Stimulated activated CD4-positive, alpha-beta T cell treated with anti-CD3 and anti-CD28 coated beads, TNF-alpha, amount 100 ng/mL, for 4 hours (primary cell): ENCODE measurements around the gene HAUS5.

ENCODE experiments used
- DNase-seq, 3 experiments: peaks; one replicate each; pipeline ENCODE4 v3.0.0-alpha.2; 2020; ENCODE audit warnings: low read depth in 3 of 3

HAUS5 gene

GRCh38 chr19:35608251-35608650, 4.3 kb upstream of the HAUS5 start:
- DNase-seq, result no peak

GRCh38 chr19:35609851-35610353, 2.6 kb upstream of the HAUS5 start:
- DNase-seq, result no peak

- no peak for DNase-seq
Measured at GRCh38 chr19:35612224-35612558, 344 bp upstream of the HAUS5 start.

- no peak for DNase-seq
Measured at GRCh38 chr19:35613574-35613973, 1.0 kb downstream of the HAUS5 start.

- DNase-seq, result no peak
Measured at GRCh38 chr19:35615036-35615435, 2.5 kb downstream of the HAUS5 start.

- DNase-seq, result no peak
Measured at GRCh38 chr19:35618857-35619256, 6.3 kb downstream of the HAUS5 start.

- DNase-seq, result no peak
Measured at GRCh38 chr19:35619290-35619923, 6.9 kb downstream of the HAUS5 start.

- DNase-seq, result no peak
Measured at GRCh38 chr19:35620001-35620400, 7.5 kb downstream of the HAUS5 start.

GRCh38 chr19:35621708-35622107, 9.2 kb downstream of the HAUS5 start:
- no peak for DNase-seq

- no peak for DNase-seq
Measured at GRCh38 chr19:35622750-35623149, 10.2 kb downstream of the HAUS5 start.

GRCh38 chr19:35623327-35624010, 10.9 kb downstream of the HAUS5 start:
- DNase-seq, result no peak

GRCh38 chr19:35628264-35628564, 15.7 kb downstream of the HAUS5 start:
- DNase-seq, result no peak

- DNase-seq, result peak; percentile 85 to 95 (median 94)
Measured at GRCh38 chr19:35628565-35629331, 16.2 kb downstream of the HAUS5 start, which contains the start of gene RBM42. TSS of gene RBM42 (plus strand) at chr19:35629036. CDS start at chr19:35629154, 118 bp downstream.

GRCh38 chr19:35629332-35629633, 16.7 kb downstream of the HAUS5 start:
- DNase-seq, result no peak

- no peak for DNase-seq
Measured at GRCh38 chr19:35633727-35634440, 21.3 kb downstream of the HAUS5 start.

- DNase-seq, result no peak
Measured at GRCh38 chr19:35636651-35637050, 24.1 kb downstream of the HAUS5 start.

GRCh38 chr19:35637165-35637564, 24.6 kb downstream of the HAUS5 start:
- no peak for DNase-seq

GRCh38 chr19:35639321-35639639, 26.7 kb downstream of the HAUS5 start:
- no peak for DNase-seq

- no peak for DNase-seq
Measured at GRCh38 chr19:35639863-35640262, 27.3 kb downstream of the HAUS5 start.

GRCh38 chr19:35641515-35642151, 29.1 kb downstream of the HAUS5 start, which contains the start of gene ETV2:
TSS of gene ETV2 (plus strand) at chr19:35641745. CDS start at chr19:35642461, 716 bp downstream.
- DNase-seq, result no peak

GRCh38 chr19:35642312-35642711, 29.8 kb downstream of the HAUS5 start:
- DNase-seq, result no peak

- DNase-seq, result no peak
Measured at GRCh38 chr19:35642798-35643254, 30.3 kb downstream of the HAUS5 start.
